Measurements from ENCODE around the gene LRRC32.

DNA sequence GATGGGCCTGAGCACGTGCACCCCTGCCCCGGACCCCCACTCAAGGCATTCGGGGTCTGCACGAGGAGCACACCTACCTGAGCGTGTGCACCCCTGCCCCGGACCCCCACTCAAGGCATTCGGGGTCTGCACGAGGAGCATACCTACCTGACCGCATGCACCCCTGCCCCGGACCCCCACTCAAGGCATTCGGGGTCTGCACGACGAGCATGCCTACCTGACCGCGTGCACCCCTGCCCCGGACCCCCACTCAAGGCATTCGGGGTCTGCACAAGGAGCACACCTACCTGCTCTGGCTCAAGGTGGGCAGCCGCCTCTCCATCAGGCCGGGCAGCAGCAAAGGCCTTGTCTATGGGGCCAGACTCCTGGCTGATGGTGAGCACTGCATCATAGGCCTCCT is 48.7 kb upstream of the LRRC32 start:
- TF ChIP-seq, protein P1, sequence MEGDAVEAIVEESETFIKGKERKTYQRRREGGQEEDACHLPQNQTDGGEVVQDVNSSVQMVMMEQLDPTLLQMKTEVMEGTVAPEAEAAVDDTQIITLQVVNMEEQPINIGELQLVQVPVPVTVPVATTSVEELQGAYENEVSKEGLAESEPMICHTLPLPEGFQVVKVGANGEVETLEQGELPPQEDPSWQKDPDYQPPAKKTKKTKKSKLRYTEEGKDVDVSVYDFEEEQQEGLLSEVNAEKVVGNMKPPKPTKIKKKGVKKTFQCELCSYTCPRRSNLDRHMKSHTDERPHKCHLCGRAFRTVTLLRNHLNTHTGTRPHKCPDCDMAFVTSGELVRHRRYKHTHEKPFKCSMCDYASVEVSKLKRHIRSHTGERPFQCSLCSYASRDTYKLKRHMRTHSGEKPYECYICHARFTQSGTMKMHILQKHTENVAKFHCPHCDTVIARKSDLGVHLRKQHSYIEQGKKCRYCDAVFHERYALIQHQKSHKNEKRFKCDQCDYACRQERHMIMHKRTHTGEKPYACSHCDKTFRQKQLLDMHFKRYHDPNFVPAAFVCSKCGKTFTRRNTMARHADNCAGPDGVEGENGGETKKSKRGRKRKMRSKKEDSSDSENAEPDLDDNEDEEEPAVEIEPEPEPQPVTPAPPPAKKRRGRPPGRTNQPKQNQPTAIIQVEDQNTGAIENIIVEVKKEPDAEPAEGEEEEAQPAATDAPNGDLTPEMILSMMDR (IDR thresholded peaks at IDR 0.05; ENCODE audit: insufficient read depth, low read depth, low read length): no peak
- TF ChIP-seq EZH2 (IDR thresholded peaks at IDR 0.05; ENCODE audit: insufficient read depth, low read length): no peak

All from astrocyte (in vitro differentiated cells and primary cell).